Mucosa of descending colon (tissue), 3 donors: Measurements from ENCODE around the gene SLC16A3. TPM values are rescaled to one million over a fixed set of nuclear protein-coding genes. Genes with fewer than 3 reads are reported as not detected.
A peak's percentile ranks its signal among the peaks of the same experiment; 100 is the strongest.

Experiments
- ATAC-seq: fragments of 200-7000 bp; cut with Tn5 transposase; one replicate; pipeline ENCODE4 v1.9.1; 2020; ENCODE audit warnings: mild to moderate bottlenecking, moderate library complexity
- DNase-seq, 3 donors: peaks; one replicate each; pipeline ENCODE4 v3.0.0-alpha.2; 2020
- H3K36me3 ChIP-seq: fragments of 200-600 bp; one replicate; pipeline ENCODE4 v1.8.0; 2021; ENCODE audit warnings: low read depth, mild to moderate bottlenecking
- H3K4me1 ChIP-seq: fragments of 200-600 bp; one replicate; pipeline ENCODE4 v1.8.0; 2021; ENCODE audit warnings: low read depth, mild to moderate bottlenecking
- H3K4me3 ChIP-seq: fragments of 200-600 bp; one replicate; pipeline ENCODE4 v1.8.0; 2021; ENCODE audit warnings: mild to moderate bottlenecking
- H3K9me3 ChIP-seq: fragments of 200-600 bp; one replicate; pipeline ENCODE4 v1.8.0; 2021; ENCODE audit warnings: mild to moderate bottlenecking
- intact Hi-C, 2 donors: fragments of 100-400 bp; cut with DNase I in 1 of 2; cut with micrococcal nuclease in 1 of 2; formaldehyde crosslinking; loops; one replicate each; pipeline versions ENCODE4 v1.11.0 to v1.11.1; 2022; cut with DNase I, micrococcal nuclease
- total RNA-seq, 3 donors: library from RNA; stranded (reverse); fragmentation: NEBNext Ultra II Directional in 2 of 3; extraction: Animal tissue kit (Norgen Biotek cat#: 25700) in 2 of 3; gene quantifications; one replicate each; pipeline versions ENCODE4 v1.2.1 to v1.2.4, GENCODE V29; 2021 to 2023
- TF ChIP-seq, protein P1 (sequence below): fragments of 200-600 bp; IDR thresholded peaks from one replicate; pipeline ENCODE4 v1.8.0; 2022; ENCODE audit warnings: antibody characterized with exemption, mild to moderate bottlenecking
- donor health status: DM: no; HTN: no; CAD: no; lungs with moderate emphysema.
- donor health status: DM: no; HTN: no; CAD: no.
- donor health status: DM: no; HTN: yes; CAD: no.

The SLC16A3 gene
- total RNA-seq, 3 donors from 2014 or later, result 41.0 to 150 (median 104) TPM

DNA sequence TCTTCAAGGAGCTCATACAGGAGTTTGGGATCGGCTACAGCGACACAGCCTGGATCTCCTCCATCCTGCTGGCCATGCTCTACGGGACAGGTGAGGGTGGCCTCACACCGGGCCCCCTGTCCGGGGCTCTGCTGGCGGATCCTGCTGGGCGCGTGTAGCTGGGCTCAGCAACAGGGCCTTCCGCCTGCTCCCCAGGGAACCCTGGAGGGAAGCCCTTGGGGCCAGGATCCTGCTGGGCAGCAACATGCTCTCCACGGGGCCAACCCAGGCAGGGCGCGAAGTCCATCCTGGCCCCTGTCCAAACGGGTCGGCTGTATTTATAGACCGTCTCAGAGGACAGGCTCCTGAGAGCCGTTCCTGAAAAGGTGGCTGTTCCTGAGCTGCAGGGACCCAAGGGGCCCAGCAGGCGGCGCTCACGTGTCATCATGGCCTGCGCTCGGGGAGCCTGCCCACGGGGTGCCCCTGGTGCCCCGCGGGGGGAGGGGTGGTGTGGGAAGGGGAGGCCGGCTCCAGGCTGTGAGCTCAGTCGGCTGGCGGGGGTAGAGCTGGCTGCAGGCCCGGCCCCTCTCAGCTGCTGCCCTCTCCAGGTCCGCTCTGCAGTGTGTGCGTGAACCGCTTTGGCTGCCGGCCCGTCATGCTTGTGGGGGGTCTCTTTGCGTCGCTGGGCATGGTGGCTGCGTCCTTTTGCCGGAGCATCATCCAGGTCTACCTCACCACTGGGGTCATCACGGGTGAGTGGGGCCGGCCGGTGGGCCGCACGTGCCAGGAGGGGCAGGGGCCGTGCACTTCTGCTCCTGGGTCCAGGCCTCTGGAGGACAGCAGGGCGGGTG lies 7.5 kb downstream of the SLC16A3 start:
- intact Hi-C loops, result loop anchor here in 1 of 2 donors (10.0 kb wide), 1 partner anchor 88 kb away; no protein-coding TSS in a partner anchor
- Histone ChIP-seq H3K4me1 (peaks cover 61% of the 10 kb centered on the region), H3K4me3 (no peak overlapping the region)

DNA sequence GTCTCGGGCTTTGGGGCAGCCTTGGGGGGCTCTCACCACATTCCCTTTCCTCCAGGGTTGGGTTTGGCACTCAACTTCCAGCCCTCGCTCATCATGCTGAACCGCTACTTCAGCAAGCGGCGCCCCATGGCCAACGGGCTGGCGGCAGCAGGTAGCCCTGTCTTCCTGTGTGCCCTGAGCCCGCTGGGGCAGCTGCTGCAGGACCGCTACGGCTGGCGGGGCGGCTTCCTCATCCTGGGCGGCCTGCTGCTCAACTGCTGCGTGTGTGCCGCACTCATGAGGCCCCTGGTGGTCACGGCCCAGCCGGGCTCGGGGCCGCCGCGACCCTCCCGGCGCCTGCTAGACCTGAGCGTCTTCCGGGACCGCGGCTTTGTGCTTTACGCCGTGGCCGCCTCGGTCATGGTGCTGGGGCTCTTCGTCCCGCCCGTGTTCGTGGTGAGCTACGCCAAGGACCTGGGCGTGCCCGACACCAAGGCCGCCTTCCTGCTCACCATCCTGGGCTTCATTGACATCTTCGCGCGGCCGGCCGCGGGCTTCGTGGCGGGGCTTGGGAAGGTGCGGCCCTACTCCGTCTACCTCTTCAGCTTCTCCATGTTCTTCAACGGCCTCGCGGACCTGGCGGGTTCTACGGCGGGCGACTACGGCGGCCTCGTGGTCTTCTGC lies 8.4 kb downstream of the SLC16A3 start:
- Histone ChIP-seq H3K4me1 (peaks cover 61% of the 10 kb centered on the region), H3K4me3 (no peak overlapping the region), H3K9me3 (no peaks in the 10 kb centered on the region), H3K36me3 (no peaks in the 10 kb centered on the region)
- ATAC-seq (no peak), DNase-seq (peak in 2 of 3 donors; percentile 13 to 66)
- intact Hi-C loops, result loop anchor here in 1 of 2 donors (10.0 kb wide), 1 partner anchor 88 kb away; no protein-coding TSS in a partner anchor
- TF ChIP-seq, protein P1, sequence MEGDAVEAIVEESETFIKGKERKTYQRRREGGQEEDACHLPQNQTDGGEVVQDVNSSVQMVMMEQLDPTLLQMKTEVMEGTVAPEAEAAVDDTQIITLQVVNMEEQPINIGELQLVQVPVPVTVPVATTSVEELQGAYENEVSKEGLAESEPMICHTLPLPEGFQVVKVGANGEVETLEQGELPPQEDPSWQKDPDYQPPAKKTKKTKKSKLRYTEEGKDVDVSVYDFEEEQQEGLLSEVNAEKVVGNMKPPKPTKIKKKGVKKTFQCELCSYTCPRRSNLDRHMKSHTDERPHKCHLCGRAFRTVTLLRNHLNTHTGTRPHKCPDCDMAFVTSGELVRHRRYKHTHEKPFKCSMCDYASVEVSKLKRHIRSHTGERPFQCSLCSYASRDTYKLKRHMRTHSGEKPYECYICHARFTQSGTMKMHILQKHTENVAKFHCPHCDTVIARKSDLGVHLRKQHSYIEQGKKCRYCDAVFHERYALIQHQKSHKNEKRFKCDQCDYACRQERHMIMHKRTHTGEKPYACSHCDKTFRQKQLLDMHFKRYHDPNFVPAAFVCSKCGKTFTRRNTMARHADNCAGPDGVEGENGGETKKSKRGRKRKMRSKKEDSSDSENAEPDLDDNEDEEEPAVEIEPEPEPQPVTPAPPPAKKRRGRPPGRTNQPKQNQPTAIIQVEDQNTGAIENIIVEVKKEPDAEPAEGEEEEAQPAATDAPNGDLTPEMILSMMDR, result no peak

More for the DNA sequence above, 7.5 kb downstream of the SLC16A3 start:
- TF ChIP-seq, protein P1, result peak; percentile 89
- ATAC-seq, result peak; percentile 54
- peak; percentile 72 to 80 (median 79) for DNase-seq
- Histone ChIP-seq H3K9me3 (no peaks in the 10 kb centered on the region), H3K36me3 (no peaks in the 10 kb centered on the region)

DNA sequence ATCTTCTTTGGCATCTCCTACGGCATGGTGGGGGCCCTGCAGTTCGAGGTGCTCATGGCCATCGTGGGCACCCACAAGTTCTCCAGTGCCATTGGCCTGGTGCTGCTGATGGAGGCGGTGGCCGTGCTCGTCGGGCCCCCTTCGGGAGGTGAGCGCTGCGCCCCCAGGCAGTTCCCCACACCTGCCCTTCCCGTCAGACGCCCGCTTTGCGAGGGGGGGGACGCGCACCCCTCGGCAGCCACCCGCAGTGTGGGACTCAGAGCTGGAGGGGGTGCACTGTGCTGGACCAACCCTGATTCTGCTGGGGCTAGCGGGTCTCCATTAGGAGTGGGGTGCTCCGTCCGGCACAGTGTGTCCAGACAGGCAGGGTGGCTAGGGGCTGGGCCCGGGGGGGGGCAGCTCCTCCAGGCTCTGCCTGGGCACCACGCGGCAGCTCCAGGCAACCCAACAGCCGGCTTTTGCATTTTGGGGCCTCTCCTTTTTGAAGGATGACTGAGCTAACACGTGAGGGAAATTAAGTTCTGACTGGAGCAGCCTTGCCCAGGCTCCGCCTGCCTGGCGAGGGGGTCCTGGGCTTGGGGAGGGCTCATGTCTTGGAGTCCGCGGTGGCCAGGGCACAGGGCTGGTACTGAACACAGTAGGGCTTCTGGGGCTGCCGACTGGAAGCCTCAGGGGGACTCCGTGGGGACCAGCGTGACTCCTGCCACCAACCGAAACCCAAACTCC lies 9.1 kb downstream of the SLC16A3 start:
- Histone ChIP-seq H3K4me3 (no peak overlapping the region), H3K4me1 (peaks cover 63% of the 10 kb centered on the region), H3K36me3 (no peaks in the 10 kb centered on the region), H3K9me3 (no peaks in the 10 kb centered on the region)
- TF ChIP-seq, protein P1, result no peak
- intact Hi-C loops, result loop anchor here in 1 of 2 donors (10.0 kb wide), 1 partner anchor 87 kb away; no protein-coding TSS in a partner anchor
- DNase-seq (no peak), ATAC-seq (no peak)

DNA sequence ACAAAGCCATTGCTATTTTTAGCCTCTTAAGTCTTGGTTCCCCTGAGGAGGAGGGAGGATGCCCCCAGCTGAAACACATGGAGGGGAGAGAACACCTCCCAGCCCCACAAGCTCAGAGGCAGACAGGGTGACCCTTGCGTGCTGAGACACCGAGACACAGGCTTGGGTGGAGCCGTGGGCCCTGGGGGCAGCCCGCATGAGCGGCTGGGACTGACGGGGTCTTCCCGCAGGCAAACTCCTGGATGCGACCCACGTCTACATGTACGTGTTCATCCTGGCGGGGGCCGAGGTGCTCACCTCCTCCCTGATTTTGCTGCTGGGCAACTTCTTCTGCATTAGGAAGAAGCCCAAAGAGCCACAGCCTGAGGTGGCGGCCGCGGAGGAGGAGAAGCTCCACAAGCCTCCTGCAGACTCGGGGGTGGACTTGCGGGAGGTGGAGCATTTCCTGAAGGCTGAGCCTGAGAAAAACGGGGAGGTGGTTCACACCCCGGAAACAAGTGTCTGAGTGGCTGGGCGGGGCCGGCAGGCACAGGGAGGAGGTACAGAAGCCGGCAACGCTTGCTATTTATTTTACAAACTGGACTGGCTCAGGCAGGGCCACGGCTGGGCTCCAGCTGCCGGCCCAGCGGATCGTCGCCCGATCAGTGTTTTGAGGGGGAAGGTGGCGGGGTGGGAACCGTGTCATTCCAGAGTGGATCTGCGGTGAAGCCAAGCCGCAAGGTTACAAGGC lies 9.8 kb downstream of the SLC16A3 start:
- TF ChIP-seq, protein P1, result no peak
- peak; percentile 90 to 92 (median 90) for DNase-seq
- no peak overlapping the region for H3K4me3 ChIP-seq
- no peaks in the 10 kb centered on the region for H3K9me3 ChIP-seq
- peaks cover 67% of the 10 kb centered on the region for H3K4me1 ChIP-seq
- intact Hi-C loops, result loop anchor here in 1 of 2 donors (10.0 kb wide), 1 partner anchor 86 kb away; no protein-coding TSS in a partner anchor
- ATAC-seq, result peak; percentile 73
- H3K36me3 ChIP-seq, result peaks cover under 1% of the 10 kb centered on the region
